Activated CD8-positive, alpha-beta memory T cell treated with anti-CD3 and anti-CD28 coated beads, Interleukin-2, amount 10 ng/mL, durations not matched to agents 7 days and 5 days (primary cell): ENCODE results near the gene CYBB. TPM values are rescaled to one million over a fixed set of nuclear protein-coding genes. Genes with fewer than 3 reads are reported as not detected.
A peak's percentile ranks its signal among the peaks of the same experiment; 100 is the strongest.

Experiments used
- ATAC-seq: fragments of 150-1000 bp; cut with Tn5 transposase; one replicate; pipeline ENCODE4 v1.10.0; 2021; ENCODE audit warnings: moderate library complexity
- CTCF ChIA-PET: fragments of 350-600 bp; sonication (Branson Sonifier 250); formaldehyde crosslinking; loops from one replicate; lab custom pipeline; 2021; ENCODE audit warnings: antibody characterized with exemption; lab: Charles Lee
- DNase-seq: peaks from one replicate; pipeline ENCODE4 v3.0.0-alpha.2; 2020
- H3K27ac Mint-ChIP-seq: one replicate; pipeline ENCODE4 v1.8.0; 2021; ENCODE audit warnings: mild to moderate bottlenecking, mixed read lengths
- H3K27me3 Mint-ChIP-seq: one replicate; pipeline ENCODE4 v1.8.0; 2021; ENCODE audit warnings: mixed read lengths
- H3K36me3 Mint-ChIP-seq: one replicate; pipeline ENCODE4 v1.8.0; 2021; ENCODE audit warnings: mild to moderate bottlenecking, mixed read lengths
- H3K4me1 Mint-ChIP-seq: one replicate; pipeline ENCODE4 v1.8.0; 2021; ENCODE audit warnings: mixed read lengths
- H3K4me3 Mint-ChIP-seq: one replicate; pipeline ENCODE4 v1.8.0; 2021; ENCODE audit warnings: mild to moderate bottlenecking, moderate library complexity, mixed read lengths
- H3K9me3 Mint-ChIP-seq: one replicate; pipeline ENCODE4 v1.8.0; 2022; ENCODE audit warnings: low read depth, mixed read lengths
- total RNA-seq, 2 experiments: library from RNA; stranded (reverse); gene quantifications; one replicate each; pipeline ENCODE4 v1.2.3, GENCODE V29; 2021

CYBB gene
- total RNA-seq, 2 experiments from 2014 or later: not detected

GRCh38 chrX:37820646-37821045 is 40.8 kb downstream of the CYBB start:
- Mint-ChIP-seq H3K36me3 (peaks cover 1% of the 10 kb centered on the region), H3K9me3 (no peaks in the 10 kb centered on the region), H3K4me3 (no peak overlapping the region), H3K27me3 (no peaks in the 10 kb centered on the region), H3K4me1 (peaks cover 17% of the 10 kb centered on the region), H3K27ac (no peak overlapping the region)
- CTCF ChIA-PET: interaction anchor here (1.1 kb wide), 1 partner anchor 75 kb away, joined by 4 read pairs; no protein-coding TSS in a partner anchor
- ATAC-seq: no peak
- DNase-seq: no peak

DNA sequence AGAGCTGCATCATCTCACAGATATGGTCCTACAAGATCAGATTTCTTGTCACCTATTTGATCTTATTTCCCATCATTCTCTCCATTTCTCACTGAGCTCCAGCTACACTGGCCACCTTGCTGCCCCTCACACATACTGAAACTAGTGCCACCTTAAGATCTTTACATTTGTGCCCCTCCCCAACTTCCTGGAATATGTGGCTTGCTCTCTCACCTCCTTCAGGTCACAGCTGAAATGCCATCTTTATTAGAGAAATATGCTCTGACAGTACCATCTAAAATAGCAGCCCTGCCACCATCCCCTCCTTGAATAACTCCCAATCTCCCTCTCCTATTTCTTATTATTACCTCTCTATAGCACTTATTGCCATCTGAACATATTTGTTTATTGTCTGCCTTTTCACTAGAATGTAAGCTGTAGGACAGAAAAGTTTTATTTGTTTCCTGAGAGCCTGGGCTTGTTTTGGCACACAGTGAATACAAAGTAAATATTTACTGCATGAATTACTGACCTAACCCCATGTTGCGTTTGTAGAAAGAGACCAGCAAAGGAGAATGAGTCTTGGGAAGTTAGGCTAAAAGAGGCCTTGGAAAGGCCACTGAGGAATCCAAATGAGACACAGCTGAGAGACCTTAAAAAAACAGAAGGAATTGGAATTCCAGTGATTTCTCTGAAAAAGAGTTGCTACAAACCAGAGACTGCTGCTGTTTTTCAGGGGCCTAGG is 44.8 kb downstream of the CYBB start:
- Mint-ChIP-seq H3K27ac (no peak overlapping the region), H3K9me3 (no peaks in the 10 kb centered on the region), H3K36me3 (peaks cover 1% of the 10 kb centered on the region), H3K4me3 (no peak overlapping the region), H3K4me1 (peaks cover 23% of the 10 kb centered on the region), H3K27me3 (no peaks in the 10 kb centered on the region)
- CTCF ChIA-PET: interaction anchor here (0.7 to 4.8 kb wide), 15 partner anchors 8 to 341 kb away, joined by 3 to 107 read pairs (median 3); no protein-coding TSS in a partner anchor
- ATAC-seq: no peak
- DNase-seq: no peak

GRCh38 chrX:37825215-37825842 is 45.5 kb downstream of the CYBB start:
- DNase-seq: peak; percentile 70
- ATAC-seq: peak; percentile 66
- H3K27me3 Mint-ChIP-seq: no peaks in the 10 kb centered on the region
- peaks cover 26% of the 10 kb centered on the region for H3K4me1 Mint-ChIP-seq
- H3K36me3 Mint-ChIP-seq: peaks cover under 1% of the 10 kb centered on the region
- no peaks in the 10 kb centered on the region for H3K9me3 Mint-ChIP-seq
- H3K27ac Mint-ChIP-seq: no peak overlapping the region
- H3K4me3 Mint-ChIP-seq: no peak overlapping the region
- CTCF ChIA-PET: interaction anchor here (0.9 to 4.8 kb wide), 12 partner anchors 8 to 340 kb away, joined by 3 to 107 read pairs (median 3); no protein-coding TSS in a partner anchor

DNA sequence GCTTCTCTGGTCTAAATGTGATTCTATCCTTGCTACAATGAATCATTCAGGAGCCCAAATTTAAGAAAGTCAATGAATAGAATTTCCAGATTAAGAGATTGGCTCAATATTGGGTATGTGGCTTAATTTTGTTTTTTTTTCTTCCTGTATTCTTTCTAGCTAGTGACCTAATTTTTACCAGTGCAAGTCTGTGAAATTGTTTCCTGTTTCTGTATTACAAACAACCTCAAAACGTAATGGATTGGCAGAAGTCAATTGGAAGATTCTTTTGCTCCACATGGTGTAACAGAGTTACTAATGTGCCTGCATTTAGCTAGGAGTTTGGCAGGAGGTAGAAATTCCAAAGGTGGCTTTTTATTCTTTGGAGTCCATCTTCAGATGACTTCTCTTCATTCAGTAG is 49.9 kb downstream of the CYBB start:
- peaks cover 17% of the 10 kb centered on the region for H3K4me1 Mint-ChIP-seq
- no peak overlapping the region for H3K4me3 Mint-ChIP-seq
- no peaks in the 10 kb centered on the region for H3K36me3 Mint-ChIP-seq
- DNase-seq (no peak), ATAC-seq (no peak)
- no peaks in the 10 kb centered on the region for H3K9me3 Mint-ChIP-seq
- CTCF ChIA-PET: interaction anchor here (1.6 to 1.7 kb wide), 2 partner anchors 84 to 87 kb away, joined by 5 to 7 read pairs; no protein-coding TSS in a partner anchor
- no peak overlapping the region for H3K27ac Mint-ChIP-seq
- no peaks in the 10 kb centered on the region for H3K27me3 Mint-ChIP-seq

DNA sequence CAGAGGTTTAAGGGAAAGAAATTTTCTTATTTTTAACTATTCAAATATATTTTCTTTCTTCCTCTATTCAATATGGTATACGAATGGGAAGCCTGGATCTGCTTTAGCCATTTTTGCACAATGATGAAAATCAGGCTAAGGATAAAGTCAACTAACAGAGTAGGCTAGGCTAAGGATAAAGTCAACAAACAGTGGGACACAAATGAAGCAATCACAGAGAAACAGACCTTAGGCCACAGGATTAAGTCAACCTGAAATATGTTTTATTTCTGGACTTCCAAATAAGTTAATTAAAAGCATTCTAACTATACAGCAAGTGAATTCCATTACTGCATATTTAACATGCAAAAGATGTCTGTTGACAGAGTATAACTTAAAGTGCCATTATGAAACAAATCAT is 50.5 kb downstream of the CYBB start:
- H3K36me3 Mint-ChIP-seq: no peaks in the 10 kb centered on the region

GRCh38 chrX:37834937-37835336 is 55.1 kb downstream of the CYBB start:
- Mint-ChIP-seq H3K27ac (no peak overlapping the region), H3K4me1 (peaks cover 2% of the 10 kb centered on the region), H3K9me3 (no peaks in the 10 kb centered on the region), H3K27me3 (no peaks in the 10 kb centered on the region), H3K36me3 (peaks cover 4% of the 10 kb centered on the region), H3K4me3 (no peak overlapping the region)
- ATAC-seq: no peak
- no peak for DNase-seq
- CTCF ChIA-PET: no interaction called here

More for the DNA sequence above, 50.5 kb downstream of the CYBB start:
- DNase-seq: no peak
- H3K4me3 Mint-ChIP-seq: no peak overlapping the region
- H3K27me3 Mint-ChIP-seq: no peaks in the 10 kb centered on the region
- ATAC-seq: no peak
- peaks cover 11% of the 10 kb centered on the region for H3K4me1 Mint-ChIP-seq
- no peaks in the 10 kb centered on the region for H3K9me3 Mint-ChIP-seq
- CTCF ChIA-PET: interaction anchor here (1.6 to 1.7 kb wide), 2 partner anchors 85 to 88 kb away, joined by 5 to 7 read pairs; no protein-coding TSS in a partner anchor
- H3K27ac Mint-ChIP-seq: no peak overlapping the region

DNA sequence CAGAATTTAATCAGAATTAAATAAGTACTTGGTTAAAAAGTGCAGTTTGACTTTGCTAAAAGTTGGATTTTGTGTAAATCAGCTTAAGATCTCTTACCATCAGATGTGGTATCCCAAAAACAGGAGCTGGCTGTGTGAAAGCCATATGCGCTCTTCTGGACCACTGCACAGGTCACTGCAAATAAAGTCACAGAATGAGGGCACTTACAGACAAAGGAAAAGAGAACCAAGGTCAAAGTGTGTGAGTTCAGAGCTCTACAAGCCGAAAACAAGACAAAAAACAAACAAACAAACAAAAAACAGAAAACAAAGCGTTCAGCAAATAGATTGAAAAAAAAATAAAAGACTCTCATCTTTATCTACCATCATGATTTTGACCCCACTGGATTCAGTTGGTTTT is 61.1 kb downstream of the CYBB start:
- ATAC-seq (no peak), DNase-seq (no peak)
- no peak overlapping the region for H3K4me3 Mint-ChIP-seq
- no peak overlapping the region for H3K27ac Mint-ChIP-seq
- peaks cover 9% of the 10 kb centered on the region for H3K36me3 Mint-ChIP-seq
- H3K27me3 Mint-ChIP-seq: no peaks in the 10 kb centered on the region
- CTCF ChIA-PET: no interaction called here
- peaks cover 6% of the 10 kb centered on the region for H3K4me1 Mint-ChIP-seq
- H3K9me3 Mint-ChIP-seq: no peaks in the 10 kb centered on the region

- H3K4me3 Mint-ChIP-seq: no peak overlapping the region
- H3K4me1 Mint-ChIP-seq: peaks cover 20% of the 10 kb centered on the region
- no peak for DNase-seq
- no peak for ATAC-seq
- peaks cover 7% of the 10 kb centered on the region for H3K36me3 Mint-ChIP-seq
- CTCF ChIA-PET: no interaction called here
- H3K27me3 Mint-ChIP-seq: no peaks in the 10 kb centered on the region
- H3K9me3 Mint-ChIP-seq: no peaks in the 10 kb centered on the region
- H3K27ac Mint-ChIP-seq: no peak overlapping the region
Observed at GRCh38 chrX:37844622-37845021, 64.8 kb downstream of the CYBB start.

DNA sequence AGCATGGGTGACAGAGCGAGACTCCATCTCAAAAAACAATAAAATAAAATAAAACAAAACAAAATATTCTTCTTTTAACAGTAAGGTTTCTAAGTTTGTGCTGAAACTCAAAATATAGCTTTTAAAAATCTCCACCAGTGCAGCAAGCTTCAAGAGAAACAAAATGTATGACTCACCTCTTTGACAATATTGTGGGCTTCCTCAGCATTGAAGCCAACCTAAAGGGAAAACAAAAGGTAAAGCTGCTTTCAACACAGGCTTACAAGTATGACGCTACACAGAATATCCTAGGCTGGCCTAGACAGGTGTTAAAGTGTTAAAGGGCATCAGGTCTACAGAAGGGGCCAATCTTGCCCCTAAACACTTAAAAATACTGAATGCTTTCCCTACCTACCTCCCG is 66.3 kb downstream of the CYBB start:
- CTCF ChIA-PET: interaction anchor here (1.3 kb wide), 1 partner anchor 481 kb away, joined by 4 read pairs; the partner anchor contains the start of gene RPGR
- peak overlapping the region; percentile 72 for H3K4me3 Mint-ChIP-seq
- H3K27ac Mint-ChIP-seq: peak overlapping the region; percentile 81
- no peaks in the 10 kb centered on the region for H3K9me3 Mint-ChIP-seq
- H3K4me1 Mint-ChIP-seq: peaks cover 22% of the 10 kb centered on the region
- ATAC-seq (peak; percentile 42), DNase-seq (no peak)
- no peaks in the 10 kb centered on the region for H3K27me3 Mint-ChIP-seq
- peaks cover 6% of the 10 kb centered on the region for H3K36me3 Mint-ChIP-seq

DNA sequence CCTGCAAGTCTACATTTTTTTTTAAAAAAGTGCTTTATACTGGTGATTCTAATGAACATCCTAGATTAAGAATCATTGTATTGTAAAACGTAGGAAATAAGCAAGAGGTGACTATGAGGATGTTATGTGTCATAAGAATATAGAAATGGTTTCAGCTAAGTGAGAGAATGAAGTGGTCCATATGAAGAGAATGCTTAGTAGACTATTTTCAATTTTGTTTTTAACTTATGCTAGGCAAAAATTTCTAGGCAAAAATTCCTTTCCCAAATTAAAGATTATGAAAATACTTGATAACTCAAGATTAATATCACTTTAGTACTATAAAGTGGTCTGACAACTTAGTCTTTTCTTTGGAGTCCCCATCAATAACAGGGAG is 66.7 kb downstream of the CYBB start:
- peak overlapping the region; percentile 81 for H3K27ac Mint-ChIP-seq
- no peak for DNase-seq
- ATAC-seq: peak; percentile 6
- peaks cover 4% of the 10 kb centered on the region for H3K36me3 Mint-ChIP-seq
- no peaks in the 10 kb centered on the region for H3K9me3 Mint-ChIP-seq
- H3K27me3 Mint-ChIP-seq: no peaks in the 10 kb centered on the region
- H3K4me1 Mint-ChIP-seq: peaks cover 22% of the 10 kb centered on the region
- CTCF ChIA-PET: interaction anchor here (1.3 kb wide), 1 partner anchor 481 kb away, joined by 4 read pairs; the partner anchor contains the start of gene RPGR
- peak overlapping the region; percentile 72 for H3K4me3 Mint-ChIP-seq

DNA sequence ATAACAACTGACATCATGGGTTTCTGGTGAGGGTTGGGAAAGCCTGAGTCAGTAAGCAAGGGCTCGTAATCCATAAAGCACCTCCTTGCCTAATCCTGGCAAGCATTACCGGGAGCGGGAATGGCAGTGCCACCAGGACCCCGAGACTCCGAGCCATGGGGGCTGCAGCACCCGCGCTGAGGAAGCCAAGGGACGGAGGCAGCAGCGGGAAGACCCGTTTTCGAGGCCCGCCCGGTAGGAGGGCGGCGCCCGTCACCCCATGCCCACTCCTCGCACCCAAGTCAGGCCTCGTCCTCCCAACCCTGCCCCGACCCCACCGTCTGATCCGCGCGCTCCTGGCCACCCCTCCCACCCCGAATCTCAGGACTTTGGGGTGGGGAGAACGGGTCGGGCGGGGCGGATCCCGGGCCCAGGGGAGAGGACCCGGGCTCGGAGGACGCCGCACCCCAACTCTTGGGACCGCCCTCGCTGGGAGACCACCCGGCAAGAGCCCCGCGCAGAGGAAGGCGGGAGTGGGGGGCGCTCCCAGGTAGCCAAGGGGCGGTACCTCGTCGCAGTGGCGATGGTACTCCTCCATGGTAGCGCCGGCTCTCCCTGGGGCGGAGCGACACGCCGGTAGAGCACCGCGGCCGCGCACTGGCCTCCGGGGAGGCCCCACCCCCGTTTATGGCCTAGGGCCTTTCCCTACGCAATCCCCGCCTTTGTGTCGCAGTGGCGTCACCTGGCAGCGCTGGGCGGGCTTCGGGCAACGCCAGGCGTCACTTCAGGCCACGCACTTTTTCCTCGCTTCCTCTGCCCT is 67.3 kb downstream of the CYBB start, which contains the start of gene DYNLT3:
Gene DYNLT3, minus strand, starts transcription at position 638 of the 799 bp plus-strand sequence. Its CDS starts 61 bp downstream, at position 577.
- Mint-ChIP-seq H3K36me3 (peaks cover 4% of the 10 kb centered on the region), H3K27ac (peak within 1 kb of the TSS; percentile 86), H3K4me3 (peak within 1 kb of the TSS; percentile 72), H3K9me3 (no peaks in the 10 kb centered on the region), H3K4me1 (peaks cover 22% of the 10 kb centered on the region), H3K27me3 (no peaks in the 10 kb centered on the region)
- DNase-seq (peak; percentile 88), ATAC-seq (peak; percentile 98)
- CTCF ChIA-PET: interaction anchor here (1.3 kb wide), 1 partner anchor 480 kb away, joined by 4 read pairs; the partner anchor contains the start of gene RPGR

GRCh38 chrX:37847733-37848197 is 67.9 kb downstream of the CYBB start:
- Mint-ChIP-seq H3K27me3 (no peaks in the 10 kb centered on the region), H3K9me3 (no peaks in the 10 kb centered on the region), H3K36me3 (peaks cover 4% of the 10 kb centered on the region), H3K27ac (peak overlapping the region; percentile 86), H3K4me3 (peak overlapping the region; percentile 72), H3K4me1 (peaks cover 22% of the 10 kb centered on the region)
- DNase-seq (no peak), ATAC-seq (no peak)
- CTCF ChIA-PET: no interaction called here

- ATAC-seq (no peak), DNase-seq (no peak)
- Mint-ChIP-seq H3K27ac (no peak overlapping the region), H3K36me3 (no peaks in the 10 kb centered on the region), H3K9me3 (no peaks in the 10 kb centered on the region), H3K27me3 (no peaks in the 10 kb centered on the region), H3K4me3 (no peak overlapping the region), H3K4me1 (peaks cover 4% of the 10 kb centered on the region)
- CTCF ChIA-PET: no interaction called here
Observed at GRCh38 chrX:37854148-37854547, 74.3 kb downstream of the CYBB start.
